K562 (cell line): ENCODE measurements around the gene NR1H2. TPM values are rescaled to one million over a fixed set of nuclear protein-coding genes. Genes with fewer than 3 reads are reported as not detected.
A peak's percentile ranks its signal among the peaks of the same experiment; 100 is the strongest.

Experiments
- CHD2 ChIP-seq: IDR thresholded peaks from 2 replicates; pipeline ENCODE4 v1.6.1; 2011; ENCODE audit warnings: low read depth, low read length
- DIDO1 ChIP-seq: fragments of 450-650 bp; IDR thresholded peaks from 2 replicates; pipeline ENCODE4 v1.6.1; 2016; ENCODE audit warnings: low read depth, missing biosample characterization, missing genetic modification characterization
- ELF4 ChIP-seq: fragments of 450-650 bp; formaldehyde crosslinking; IDR thresholded peaks from 2 replicates; pipeline ENCODE4 v1.4.0; 2022; ENCODE audit warnings: missing genetic modification characterization
- GATAD2B ChIP-seq: fragments of 450-650 bp; IDR thresholded peaks from 2 replicates; pipeline ENCODE4 v1.6.1; 2017; ENCODE audit warnings: mild to moderate bottlenecking, borderline replicate concordance
- HMBOX1 ChIP-seq: sonication (generic); IDR thresholded peaks from 2 replicates; pipeline ENCODE4 v1.6.1; 2016
- HNRNPLL ChIP-seq: fragments of 200-400 bp; formaldehyde crosslinking; IDR thresholded peaks from 2 replicates; pipeline ENCODE4 v1.6.1; 2017; ENCODE audit warnings: low read length, low read depth, mild to moderate bottlenecking; ENCODE audit not compliant: poor library complexity, severe bottlenecking
- HNRNPUL1 ChIP-seq: fragments of 200-400 bp; formaldehyde crosslinking; IDR thresholded peaks from 2 replicates; pipeline ENCODE4 v1.6.1; 2017; ENCODE audit warnings: low read length
- KAT2B ChIP-seq: IDR thresholded peaks from one replicate; pipeline ENCODE4 v1.6.1; 2012; ENCODE audit warnings: low read depth, mild to moderate bottlenecking, control low read depth, inconsistent platforms, low read length, moderate library complexity
- PHB ChIP-seq: fragments of 250-450 bp; sonication (Bioruptor Pico); IDR thresholded peaks from 2 replicates; pipeline ENCODE4 v1.5.0; 2021
- POLR2H ChIP-seq: IDR thresholded peaks from 2 replicates; pipeline ENCODE4 v1.6.1; 2016; ENCODE audit warnings: missing genetic modification characterization, low read depth, mild to moderate bottlenecking, control low read depth, missing compliant biosample characterization, moderate library complexity
- POU5F1 ChIP-seq: fragments of 150-350 bp; IDR thresholded peaks from 2 replicates; pipeline ENCODE4 v1.6.1; 2014; ENCODE audit warnings: borderline replicate concordance, low read length, low read depth, mild to moderate bottlenecking; ENCODE audit not compliant: partially characterized antibody
- PTBP1 ChIP-seq: fragments of 200-400 bp; formaldehyde crosslinking; IDR thresholded peaks from 2 replicates; pipeline ENCODE4 v1.6.1; 2017; ENCODE audit warnings: low read depth, low read length
- PTRF ChIP-seq: fragments of 450-650 bp; IDR thresholded peaks from 2 replicates; pipeline ENCODE4 v1.6.1; 2016; ENCODE audit warnings: mild to moderate bottlenecking, missing genetic modification characterization, missing compliant biosample characterization
- RBM22 ChIP-seq: fragments of 200-400 bp; formaldehyde crosslinking; IDR thresholded peaks from 2 replicates; pipeline ENCODE4 v1.6.1; 2018; ENCODE audit warnings: low read length, low read depth; ENCODE audit not compliant: poor library complexity, severe bottlenecking
- RFX1 ChIP-seq: fragments of 450-650 bp; IDR thresholded peaks from 2 replicates; pipeline ENCODE4 v1.6.1; 2016; ENCODE audit warnings: mild to moderate bottlenecking, moderate library complexity
- ZFP36 ChIP-seq: fragments of 150-350 bp; IDR thresholded peaks from 2 replicates; pipeline ENCODE4 v1.6.1; 2018; ENCODE audit warnings: low read length, low read depth; ENCODE audit not compliant: partially characterized antibody
- ZNF644 ChIP-seq: fragments of 200-800 bp; sonication (Bioruptor generic); IDR thresholded peaks from 2 replicates; pipeline ENCODE4 v1.6.1; 2016; ENCODE audit warnings: low read depth, missing genetic modification characterization, missing compliant biosample characterization
- ZNF75A ChIP-seq: fragments of 450-650 bp; formaldehyde crosslinking; IDR thresholded peaks from 2 replicates; pipeline ENCODE4 v1.4.0; 2020; ENCODE audit warnings: mild to moderate bottlenecking
- ZNF766 ChIP-seq: fragments of 200-800 bp; sonication (Bioruptor generic); conservative IDR thresholded peaks from 2 replicates; pipeline ENCODE4 v1.6.1; 2016; ENCODE audit warnings: missing genetic modification characterization, missing compliant biosample characterization
- ZZZ3 ChIP-seq: fragments of 450-650 bp; IDR thresholded peaks from 2 replicates; pipeline ENCODE4 v1.6.1; 2016; ENCODE audit warnings: antibody characterized with exemption, mild to moderate bottlenecking, moderate library complexity
- polyA plus RNA-seq, 8 experiments: library from polyadenylated mRNA; depleted of rRNA in 4 of 8; stranded (reverse) in 5 of 8; unstranded in 3 of 8; fragments of >200 nt; fragmentation: Nextera tagmentation in 2 of 8; fragmentation: Illumina TruSeq in 1 of 8; extraction: Ambion mirVana in 2 of 8; extraction: Trizol in 1 of 8; gene quantifications; 2 replicates each; pipeline versions ENCODE4 v1.2.1 to v1.2.3, GENCODE V29; 2011 to 2014; ENCODE audit warnings: inconsistent platforms in 1 of 8, missing spikeins in 1 of 8
- total RNA-seq, 7 experiments: library from RNA; depleted of rRNA in 6 of 7; stranded (reverse); fragments of >200 nt in 6 of 7; fragmentation: Illumina TruSeq in 2 of 7; extraction: Trizol in 2 of 7; gene quantifications; 2 replicates each; pipeline versions ENCODE4 v1.2.1 to v1.2.3, GENCODE V29; 2011 to 2021; ENCODE audit warnings: low replicate concordance in 1 of 7
- TF ChIP-seq, protein P1 (sequence below): fragments of 250-450 bp; sonication (Bioruptor Pico); IDR thresholded peaks from 2 replicates; pipeline ENCODE4 v1.4.0; 2020; ENCODE audit warnings: mild to moderate bottlenecking, moderate library complexity
- TF ChIP-seq, protein P2 (sequence below): fragments of 250-450 bp; sonication (Bioruptor Pico); IDR thresholded peaks from 2 replicates; pipeline ENCODE4 v1.5.0; 2021
- TF ChIP-seq, protein P3 (sequence below): conservative IDR thresholded peaks from 2 replicates; pipeline ENCODE4 v1.6.1; 2011; ENCODE audit warnings: low read depth, mild to moderate bottlenecking, low read length; ENCODE audit not compliant: control insufficient read depth

Gene NR1H2
- total and polyA plus RNA-seq, 9 of the 15 experiments (the other 6 are each of a cell fraction or from before 2014, with no cell fraction given), result 0.11 to 73.8 (median 24.0) TPM

DNA sequence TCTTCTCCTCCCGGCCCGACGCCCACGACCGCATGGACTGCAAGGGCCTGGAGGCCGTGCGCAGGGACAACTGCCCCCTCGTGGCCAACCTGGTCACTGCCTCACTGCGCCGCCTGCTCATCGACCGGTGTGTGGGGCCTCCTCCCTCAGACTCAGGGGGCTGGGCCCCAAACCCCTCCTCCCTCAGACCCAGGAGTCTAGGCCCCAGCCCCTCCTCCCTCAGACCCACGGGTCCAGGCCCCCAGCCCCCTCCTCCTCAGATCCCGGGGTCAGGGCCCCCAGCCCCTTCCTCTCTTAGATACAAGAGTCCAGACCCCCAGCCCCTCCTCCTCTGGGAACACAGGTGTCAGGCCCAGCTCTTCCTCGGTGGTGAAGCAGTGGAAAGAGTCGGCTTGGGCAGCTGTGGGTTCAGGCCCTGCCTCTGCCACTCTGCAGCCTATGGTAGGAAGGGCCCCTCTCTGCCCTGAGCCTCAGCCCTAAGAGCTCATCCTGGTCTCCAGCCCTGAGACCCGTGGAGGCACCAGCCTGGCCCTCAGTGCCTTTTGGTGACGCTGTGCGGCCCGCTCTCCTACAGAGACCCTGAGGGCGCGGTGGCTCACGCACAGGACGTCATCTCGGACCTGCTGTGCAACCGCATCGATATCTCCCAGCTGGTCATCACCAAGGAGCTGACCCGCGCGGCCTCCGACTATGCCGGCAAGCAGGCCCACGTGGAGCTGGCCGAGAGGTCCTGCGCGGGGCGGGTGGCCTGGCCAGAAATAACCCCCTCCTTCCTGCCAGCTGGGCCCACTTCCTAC is 38.8 kb downstream of the NR1H2 start (continued):
- TF ChIP-seq HMBOX1 (no peak), ELF4 (CRISPR knock-in tag) (no peak), GATAD2B (no peak; the same call in 1 of the 2 replicates), ZNF766 (no peak), POU5F1 (no peak), HNRNPLL (no peak), PTBP1 (no peak), POLR2H (tag) (no peak), CHD2 (no peak), DIDO1 (tag) (no peak), ZNF644 (no peak), ZFP36 (peak; percentile 93), PTRF (tag) (no peak), PHB (CRISPR knock-in tag) (no peak), HNRNPUL1 (no peak), KAT2B (no peak), ZNF75A (CRISPR knock-in tag) (no peak), RBM22 (no peak), RFX1 (no peak), ZZZ3 (no peak)
- TF ChIP-seq, protein P1, sequence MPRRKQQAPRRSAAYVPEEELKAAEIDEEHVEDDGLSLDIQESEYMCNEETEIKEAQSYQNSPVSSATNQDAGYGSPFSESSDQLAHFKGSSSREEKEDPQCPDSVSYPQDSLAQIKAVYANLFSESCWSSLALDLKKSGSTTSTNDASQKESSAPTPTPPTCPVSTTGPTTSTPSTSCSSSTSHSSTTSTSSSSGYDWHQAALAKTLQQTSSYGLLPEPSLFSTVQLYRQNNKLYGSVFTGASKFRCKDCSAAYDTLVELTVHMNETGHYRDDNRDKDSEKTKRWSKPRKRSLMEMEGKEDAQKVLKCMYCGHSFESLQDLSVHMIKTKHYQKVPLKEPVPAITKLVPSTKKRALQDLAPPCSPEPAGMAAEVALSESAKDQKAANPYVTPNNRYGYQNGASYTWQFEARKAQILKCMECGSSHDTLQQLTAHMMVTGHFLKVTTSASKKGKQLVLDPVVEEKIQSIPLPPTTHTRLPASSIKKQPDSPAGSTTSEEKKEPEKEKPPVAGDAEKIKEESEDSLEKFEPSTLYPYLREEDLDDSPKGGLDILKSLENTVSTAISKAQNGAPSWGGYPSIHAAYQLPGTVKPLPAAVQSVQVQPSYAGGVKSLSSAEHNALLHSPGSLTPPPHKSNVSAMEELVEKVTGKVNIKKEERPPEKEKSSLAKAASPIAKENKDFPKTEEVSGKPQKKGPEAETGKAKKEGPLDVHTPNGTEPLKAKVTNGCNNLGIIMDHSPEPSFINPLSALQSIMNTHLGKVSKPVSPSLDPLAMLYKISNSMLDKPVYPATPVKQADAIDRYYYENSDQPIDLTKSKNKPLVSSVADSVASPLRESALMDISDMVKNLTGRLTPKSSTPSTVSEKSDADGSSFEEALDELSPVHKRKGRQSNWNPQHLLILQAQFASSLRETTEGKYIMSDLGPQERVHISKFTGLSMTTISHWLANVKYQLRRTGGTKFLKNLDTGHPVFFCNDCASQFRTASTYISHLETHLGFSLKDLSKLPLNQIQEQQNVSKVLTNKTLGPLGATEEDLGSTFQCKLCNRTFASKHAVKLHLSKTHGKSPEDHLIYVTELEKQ (CRISPR knock-in tag), result no peak
- TF ChIP-seq, protein P2, sequence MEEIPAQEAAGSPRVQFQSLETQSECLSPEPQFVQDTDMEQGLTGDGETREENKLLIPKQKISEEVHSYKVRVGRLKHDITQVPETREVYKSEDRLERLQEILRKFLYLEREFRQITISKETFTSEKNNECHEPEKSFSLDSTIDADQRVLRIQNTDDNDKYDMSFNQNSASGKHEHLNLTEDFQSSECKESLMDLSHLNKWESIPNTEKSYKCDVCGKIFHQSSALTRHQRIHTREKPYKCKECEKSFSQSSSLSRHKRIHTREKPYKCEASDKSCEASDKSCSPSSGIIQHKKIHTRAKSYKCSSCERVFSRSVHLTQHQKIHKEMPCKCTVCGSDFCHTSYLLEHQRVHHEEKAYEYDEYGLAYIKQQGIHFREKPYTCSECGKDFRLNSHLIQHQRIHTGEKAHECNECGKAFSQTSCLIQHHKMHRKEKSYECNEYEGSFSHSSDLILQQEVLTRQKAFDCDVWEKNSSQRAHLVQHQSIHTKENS, result no peak
- TF ChIP-seq, protein P3, sequence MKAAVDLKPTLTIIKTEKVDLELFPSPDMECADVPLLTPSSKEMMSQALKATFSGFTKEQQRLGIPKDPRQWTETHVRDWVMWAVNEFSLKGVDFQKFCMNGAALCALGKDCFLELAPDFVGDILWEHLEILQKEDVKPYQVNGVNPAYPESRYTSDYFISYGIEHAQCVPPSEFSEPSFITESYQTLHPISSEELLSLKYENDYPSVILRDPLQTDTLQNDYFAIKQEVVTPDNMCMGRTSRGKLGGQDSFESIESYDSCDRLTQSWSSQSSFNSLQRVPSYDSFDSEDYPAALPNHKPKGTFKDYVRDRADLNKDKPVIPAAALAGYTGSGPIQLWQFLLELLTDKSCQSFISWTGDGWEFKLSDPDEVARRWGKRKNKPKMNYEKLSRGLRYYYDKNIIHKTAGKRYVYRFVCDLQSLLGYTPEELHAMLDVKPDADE, result no peak
